Endometrium (tissue), 2 donors: ENCODE measurements around the gene COPZ2.
"Not testable (repeated sequence)": the region's sequence is repeated elsewhere in the genome, so short reads cannot be mapped to it uniquely, and the experiment has no call there.

Experiments used
- FAIRE-seq: peaks from 2 replicates; lab custom pipeline; 2012; peaks lifted over from hg19 to GRCh38; lab: Jason Lieb, UNC
- donor health status: control.
- donor health status: control.

Gene COPZ2

GRCh38 chr17:48004983-48005382 lies 32.6 kb downstream of the COPZ2 start:
- no peak for FAIRE-seq

GRCh38 chr17:48003417-48004151 lies 34.0 kb downstream of the COPZ2 start:
- no peak for FAIRE-seq

- FAIRE-seq = no peak
Measured at GRCh38 chr17:48002916-48003416, 34.6 kb downstream of the COPZ2 start.

- FAIRE-seq = no peak
Measured at GRCh38 chr17:48002266-48002915, 35.2 kb downstream of the COPZ2 start.

- not testable (repeated sequence) for FAIRE-seq
Measured at GRCh38 chr17:48001657-48002056, 35.9 kb downstream of the COPZ2 start.

GRCh38 chr17:48001197-48001596 lies 36.4 kb downstream of the COPZ2 start:
- FAIRE-seq = no peak

- FAIRE-seq = no peak
Measured at GRCh38 chr17:47999582-47999981, 38.0 kb downstream of the COPZ2 start.

- no peak for FAIRE-seq
Measured at GRCh38 chr17:47998044-47998443, 39.6 kb downstream of the COPZ2 start.

- no peak for FAIRE-seq
Measured at GRCh38 chr17:47997586-47997985, 40.0 kb downstream of the COPZ2 start.

GRCh38 chr17:47996201-47996600 lies 41.4 kb downstream of the COPZ2 start:
- FAIRE-seq = no peak

GRCh38 chr17:47995241-47995935 lies 42.2 kb downstream of the COPZ2 start:
- no peak for FAIRE-seq

GRCh38 chr17:47994724-47995123 lies 42.9 kb downstream of the COPZ2 start:
- no peak for FAIRE-seq

- no peak for FAIRE-seq
Measured at GRCh38 chr17:47993964-47994363, 43.6 kb downstream of the COPZ2 start.

- no peak for FAIRE-seq
Measured at GRCh38 chr17:47993031-47993564, 44.5 kb downstream of the COPZ2 start.

GRCh38 chr17:47992216-47992615 lies 45.4 kb downstream of the COPZ2 start:
- FAIRE-seq = no peak

- no peak for FAIRE-seq
Measured at GRCh38 chr17:47990962-47991731, 46.5 kb downstream of the COPZ2 start.

- no peak for FAIRE-seq
Measured at GRCh38 chr17:47989700-47990099, 47.9 kb downstream of the COPZ2 start.

- FAIRE-seq = no peak
Measured at GRCh38 chr17:47989159-47989558, 48.4 kb downstream of the COPZ2 start.

GRCh38 chr17:47988445-47988844 lies 49.2 kb downstream of the COPZ2 start:
- not testable (repeated sequence) for FAIRE-seq

GRCh38 chr17:47987240-47987835 lies 50.3 kb downstream of the COPZ2 start:
- FAIRE-seq = no peak

GRCh38 chr17:47986520-47986919 lies 51.1 kb downstream of the COPZ2 start:
- no peak for FAIRE-seq
